H9 (cell line): ENCODE results near the gene TRPV5. TPM values are rescaled to one million over a fixed set of nuclear protein-coding genes. Genes with fewer than 3 reads are reported as not detected.

ENCODE experiments used
- DNase-seq: peaks from one replicate; pipeline ENCODE4 v3.0.0-alpha.2; 2017
- H2AFZ ChIP-seq: one replicate; pipeline ENCODE4 v1.6.1; 2013; ENCODE audit warnings: mild to moderate bottlenecking, low read length, control low read depth, moderate library complexity
- H2AK5ac ChIP-seq: 2 replicates; pipeline ENCODE4 v1.6.1; 2013; ENCODE audit warnings: low read length, control low read depth, mixed read lengths; ENCODE audit not compliant: insufficient read length
- H2BK120ac ChIP-seq: one replicate; pipeline ENCODE4 v1.6.1; 2013; ENCODE audit warnings: low read depth, mild to moderate bottlenecking, low read length, control low read depth, inconsistent platforms; ENCODE audit not compliant: poor library complexity, severe bottlenecking
- H2BK12ac ChIP-seq: 2 replicates; pipeline ENCODE4 v1.6.1; 2013; ENCODE audit warnings: low read length, control low read depth, mixed read lengths, low read depth; ENCODE audit not compliant: insufficient read length
- H2BK15ac ChIP-seq: 2 replicates; pipeline ENCODE4 v1.6.1; 2013; ENCODE audit warnings: low read depth, low read length, control low read depth
- H2BK20ac ChIP-seq: one replicate; pipeline ENCODE4 v1.6.1; 2013; ENCODE audit warnings: low read depth, mild to moderate bottlenecking, low read length, control low read depth, inconsistent platforms; ENCODE audit not compliant: poor library complexity, severe bottlenecking
- H2BK5ac ChIP-seq: 2 replicates; pipeline ENCODE4 v1.6.1; 2013; ENCODE audit warnings: low read length, control low read depth, mixed read lengths; ENCODE audit not compliant: insufficient read length
- H3K14ac ChIP-seq: 2 replicates; pipeline ENCODE4 v1.6.1; 2013; ENCODE audit warnings: low read length, control low read depth; ENCODE audit not compliant: insufficient read depth
- H3K18ac ChIP-seq: 2 replicates; pipeline ENCODE4 v1.6.1; 2013; ENCODE audit warnings: low read depth, mild to moderate bottlenecking, mixed read lengths, low read length, control low read depth; ENCODE audit not compliant: insufficient read length
- H3K23ac ChIP-seq: 2 replicates; pipeline ENCODE4 v1.6.1; 2013; ENCODE audit warnings: low read length, control low read depth, mixed read lengths, low read depth; ENCODE audit not compliant: insufficient read length
- H3K23me2 ChIP-seq: 2 replicates; pipeline ENCODE4 v1.6.1; 2013; ENCODE audit warnings: low read depth, mild to moderate bottlenecking, mixed read lengths, low read length, control low read depth; ENCODE audit not compliant: insufficient read length, poor library complexity, severe bottlenecking
- H3K27ac ChIP-seq: 2 replicates; pipeline ENCODE4 v1.5.1; 2013; ENCODE audit warnings: low read length, control low read depth, mixed read lengths, low read depth; ENCODE audit not compliant: insufficient read length
- H3K27me3 ChIP-seq: 2 replicates; pipeline ENCODE4 v1.6.1; 2013; ENCODE audit warnings: low read length, control low read depth, inconsistent platforms; ENCODE audit not compliant: insufficient read depth
- H3K4ac ChIP-seq: 2 replicates; pipeline ENCODE4 v1.6.1; 2013; ENCODE audit warnings: low read depth, mild to moderate bottlenecking, control low read depth, inconsistent platforms, low read length, moderate library complexity
- H3K4me1 ChIP-seq: 2 replicates; pipeline ENCODE4 v1.6.1; 2013; ENCODE audit warnings: low read length, control low read depth, inconsistent platforms; ENCODE audit not compliant: insufficient read depth
- H3K4me2 ChIP-seq: 2 replicates; pipeline ENCODE4 v1.6.1; 2013; ENCODE audit warnings: low read length, control low read depth, mixed read lengths; ENCODE audit not compliant: insufficient read length, insufficient read depth
- H3K56ac ChIP-seq: 2 replicates; pipeline ENCODE4 v1.6.1; 2013; ENCODE audit warnings: low read depth, mild to moderate bottlenecking, mixed read lengths, low read length, control low read depth; ENCODE audit not compliant: insufficient read length
- H3K79me1 ChIP-seq: 2 replicates; pipeline ENCODE4 v1.6.1; 2013; ENCODE audit warnings: low read depth, mild to moderate bottlenecking, moderate library complexity, low read length, control low read depth, inconsistent platforms; ENCODE audit not compliant: insufficient read depth, poor library complexity, severe bottlenecking
- H3K79me2 ChIP-seq: 2 replicates; pipeline ENCODE4 v1.6.1; 2013; ENCODE audit warnings: low read length, control low read depth, inconsistent platforms; ENCODE audit not compliant: insufficient read depth
- H3K9ac ChIP-seq: 2 replicates; pipeline ENCODE4 v1.6.1; 2013; ENCODE audit warnings: low read length, control low read depth, mixed read lengths; ENCODE audit not compliant: insufficient read length; ENCODE audit errors: extremely low read depth
- H3K9me3 ChIP-seq: one replicate; pipeline ENCODE4 v1.6.1; 2013; ENCODE audit warnings: low read depth, low read length, inconsistent platforms; ENCODE audit not compliant: control insufficient read depth
- H3T11ph ChIP-seq: one replicate; pipeline ENCODE4 v1.6.1; 2013; ENCODE audit warnings: mild to moderate bottlenecking, low read length, control low read depth, inconsistent platforms
- H4K20me1 ChIP-seq: one replicate; pipeline ENCODE4 v1.6.1; 2013; ENCODE audit not compliant: control insufficient read depth, insufficient read length, insufficient read depth
- H4K5ac ChIP-seq: 2 replicates; pipeline ENCODE4 v1.6.1; 2013; ENCODE audit warnings: low read depth, mild to moderate bottlenecking, mixed read lengths, low read length, control low read depth; ENCODE audit not compliant: insufficient read length
- H4K8ac ChIP-seq: replicated peaks from 2 replicates; pipeline ENCODE4 v1.6.1; 2013; ENCODE audit warnings: low read length, control low read depth, mixed read lengths, low read depth; ENCODE audit not compliant: insufficient read length
- H4K91ac ChIP-seq: 2 replicates; pipeline ENCODE4 v1.6.1; 2013; ENCODE audit warnings: low read depth, mild to moderate bottlenecking, moderate library complexity, mixed read lengths, low read length, control low read depth; ENCODE audit not compliant: insufficient read length
- H3K27ac Mint-ChIP-seq, 3 experiments: 2 replicates in 2 of 3; 3 replicates in 1 of 3; pipeline ENCODE4 v1.8.0; 2020 to 2021; ENCODE audit warnings: mixed read lengths in 3 of 3, mild to moderate bottlenecking in 1 of 3, moderate library complexity in 1 of 3
- H3K27me3 Mint-ChIP-seq: 2 replicates; pipeline ENCODE4 v1.8.0; 2021; ENCODE audit warnings: low read depth, mild to moderate bottlenecking, moderate library complexity, mixed read lengths
- H3K36me3 Mint-ChIP-seq, 3 experiments: 2 replicates in 2 of 3; 3 replicates in 1 of 3; pipeline ENCODE4 v1.8.0; 2020 to 2021; ENCODE audit warnings: low read depth in 3 of 3, mixed read lengths in 3 of 3; ENCODE audit not compliant: insufficient read depth in 1 of 3
- H3K4me1 Mint-ChIP-seq, 2 experiments: 2 replicates each; pipeline ENCODE4 v1.8.0; 2020; ENCODE audit warnings: mixed read lengths in 2 of 2
- H3K4me3 Mint-ChIP-seq, 2 experiments: 2 replicates in 1 of 2; 3 replicates in 1 of 2; pipeline ENCODE4 v1.8.0; 2020 to 2021; ENCODE audit warnings: mild to moderate bottlenecking in 2 of 2, mixed read lengths in 2 of 2, moderate library complexity in 1 of 2
- H3K9me3 Mint-ChIP-seq, 2 experiments: 2 replicates in 1 of 2; 3 replicates in 1 of 2; pipeline ENCODE4 v1.8.0; 2020; ENCODE audit warnings: mild to moderate bottlenecking in 2 of 2, mixed read lengths in 2 of 2, moderate library complexity in 1 of 2
- CTCF ChIP-seq: fragments of 200-600 bp; sonication (generic); conservative IDR thresholded peaks from 3 replicates; pipeline ENCODE4 v1.8.0; 2021; ENCODE audit warnings: antibody characterized with exemption, mild to moderate bottlenecking
- WGBS: extraction: QIAGEN DNeasy Blood & Tissue Kit; methylation state at CpG from one replicate; pipeline ENCODE4 v1.1.7; 2013; ENCODE audit warnings: missing lambda C conversion rate, low lambda C conversion rate, mixed read lengths; ENCODE audit not compliant: insufficient read length; ENCODE audit errors: extremely low coverage; 5-methylcytosine and 5-hydroxymethylcytosine counted together
- total RNA-seq: library from RNA; stranded (reverse); gene quantifications from 2 replicates; pipeline ENCODE4 v1.2.1, GENCODE V29; 2021

TRPV5 gene
- total RNA-seq, 1 experiment from 2014 or later, result not detected

GRCh38 chr7:142962991-142963390 is 29.4 kb upstream of the TRPV5 start:
- Histone ChIP-seq H4K8ac (no peak overlapping the region), H3K27me3 (no peaks in the 10 kb centered on the region), H3K4me2 (no peak overlapping the region), H3T11ph (no peak overlapping the region), H3K4ac (no peak overlapping the region), H2BK5ac (no peak overlapping the region), H4K20me1 (no peaks in the 10 kb centered on the region), H2BK15ac (no peak overlapping the region), H2BK20ac (no peak overlapping the region), H3K56ac (no peak overlapping the region), H3K9me3 (no peaks in the 10 kb centered on the region), H3K9ac (no peak overlapping the region), H4K5ac (no peak overlapping the region), H4K91ac (no peak overlapping the region), H2AFZ (no peak overlapping the region), H3K23ac (no peak overlapping the region), H3K23me2 (no peaks in the 10 kb centered on the region), H3K79me1 (no peaks in the 10 kb centered on the region), H3K79me2 (no peaks in the 10 kb centered on the region), H3K18ac (no peak overlapping the region), H2BK120ac (no peak overlapping the region), H3K27ac (no peak overlapping the region), H3K4me1 (no peaks in the 10 kb centered on the region; the same call in 1 of the 2 replicates), H3K14ac (no peak overlapping the region), H2BK12ac (no peak overlapping the region), H2AK5ac (no peak overlapping the region)
- Mint-ChIP-seq H3K4me1 (peaks cover 31 to 42% of the 10 kb centered on the region in 2 experiments), H3K4me3 (no peak overlapping the region), H3K36me3 (no peaks in the 10 kb centered on the region; a peak in 3 of 7 replicates), H3K27ac (no peak overlapping the region), H3K27me3 (peaks cover 5% of the 10 kb centered on the region), H3K9me3 (no peaks in the 10 kb centered on the region)
- no CpG with 5 or more reads among the region's 1 CpG for WGBS
- TF ChIP-seq CTCF, result no peak
- no peak for DNase-seq
